GM12878 (cell line): ENCODE results near the gene ACTR2.

Experiments used
- CEBPB ChIP-seq, 2 experiments: fragments of 150-350 bp in 1 of 2; IDR thresholded peaks; 2 replicates each; pipeline ENCODE4 v1.6.1; 2012 to 2014; ENCODE audit warnings: low read depth in 2 of 2, low read length in 2 of 2, borderline replicate concordance in 1 of 2, inconsistent platforms in 1 of 2
- E4F1 ChIP-seq: fragments of 450-650 bp; IDR thresholded peaks from 2 replicates; pipeline ENCODE4 v1.6.1; 2018; ENCODE audit warnings: borderline replicate concordance, mild to moderate bottlenecking; ENCODE audit not compliant: partially characterized antibody
- EZH2 ChIP-seq: IDR thresholded peaks from 2 replicates; pipeline ENCODE4 v1.6.1; 2012; ENCODE audit warnings: low read depth, mild to moderate bottlenecking, control low read depth, inconsistent platforms, low read length, borderline replicate concordance; ENCODE audit not compliant: control insufficient read depth
- NRF1 ChIP-seq: conservative IDR thresholded peaks from 2 replicates; pipeline ENCODE4 v1.6.1; 2011; ENCODE audit warnings: mild to moderate bottlenecking, low read depth, low read length, improper control_type of control experiment
- POLR2AphosphoS5 ChIP-seq: IDR thresholded peaks from 2 replicates; pipeline ENCODE4 v1.6.1; 2011; ENCODE audit warnings: mild to moderate bottlenecking, low read length, inconsistent platforms
- SP1 ChIP-seq: IDR thresholded peaks from one replicate; pipeline ENCODE4 v1.6.1; 2011; ENCODE audit warnings: low read depth, low read length
- TBL1XR1 ChIP-seq: IDR thresholded peaks from 2 replicates; pipeline ENCODE4 v1.6.1; 2012; ENCODE audit warnings: low read depth, low read length, improper control_type of control experiment
- ZNF207 ChIP-seq: fragments of 450-650 bp; IDR thresholded peaks from 2 replicates; pipeline ENCODE4 v1.6.1; 2014; ENCODE audit warnings: antibody characterized with exemption, mild to moderate bottlenecking, borderline replicate concordance
- TF ChIP-seq, protein P1 (sequence below), 3 experiments: IDR thresholded peaks in 2 of 3; conservative IDR thresholded peaks in 1 of 3; 2 replicates each; pipeline ENCODE4 v1.5.1; 2011; ENCODE audit warnings: low read depth in 3 of 3, low read length in 3 of 3, mild to moderate bottlenecking in 3 of 3, control low read depth in 2 of 3, moderate library complexity in 2 of 3, inconsistent platforms in 1 of 3, mixed read lengths in 1 of 3; ENCODE audit not compliant: control insufficient read depth in 2 of 3, insufficient read depth in 1 of 3; ENCODE audit errors: extremely low read depth in 1 of 3

DNA sequence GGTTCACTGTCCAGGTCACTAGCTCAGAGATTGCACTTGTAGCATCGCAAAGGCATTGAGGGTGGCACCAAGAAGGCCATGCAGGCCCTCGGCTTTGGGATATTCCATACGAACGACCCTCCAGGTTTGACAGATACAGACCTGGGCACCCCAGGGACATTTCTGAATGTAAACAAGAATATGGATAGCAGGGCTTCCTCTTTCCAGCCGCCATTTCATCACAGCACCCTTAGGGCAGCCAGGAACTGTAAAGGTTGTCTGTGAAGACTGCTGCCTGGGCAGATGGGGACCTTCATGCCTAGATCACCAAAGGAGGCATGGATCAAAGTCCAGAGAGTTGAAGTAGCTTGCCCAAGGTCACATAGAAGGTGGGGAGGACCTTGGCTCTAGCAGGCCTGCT, 70.5 kb downstream of the ACTR2 start:
- TF ChIP-seq, protein P1, sequence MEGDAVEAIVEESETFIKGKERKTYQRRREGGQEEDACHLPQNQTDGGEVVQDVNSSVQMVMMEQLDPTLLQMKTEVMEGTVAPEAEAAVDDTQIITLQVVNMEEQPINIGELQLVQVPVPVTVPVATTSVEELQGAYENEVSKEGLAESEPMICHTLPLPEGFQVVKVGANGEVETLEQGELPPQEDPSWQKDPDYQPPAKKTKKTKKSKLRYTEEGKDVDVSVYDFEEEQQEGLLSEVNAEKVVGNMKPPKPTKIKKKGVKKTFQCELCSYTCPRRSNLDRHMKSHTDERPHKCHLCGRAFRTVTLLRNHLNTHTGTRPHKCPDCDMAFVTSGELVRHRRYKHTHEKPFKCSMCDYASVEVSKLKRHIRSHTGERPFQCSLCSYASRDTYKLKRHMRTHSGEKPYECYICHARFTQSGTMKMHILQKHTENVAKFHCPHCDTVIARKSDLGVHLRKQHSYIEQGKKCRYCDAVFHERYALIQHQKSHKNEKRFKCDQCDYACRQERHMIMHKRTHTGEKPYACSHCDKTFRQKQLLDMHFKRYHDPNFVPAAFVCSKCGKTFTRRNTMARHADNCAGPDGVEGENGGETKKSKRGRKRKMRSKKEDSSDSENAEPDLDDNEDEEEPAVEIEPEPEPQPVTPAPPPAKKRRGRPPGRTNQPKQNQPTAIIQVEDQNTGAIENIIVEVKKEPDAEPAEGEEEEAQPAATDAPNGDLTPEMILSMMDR (IDR thresholded peaks at IDR 0.05 in 2 of 3, conservative IDR thresholded peaks at IDR 0.05 in 1 of 3; ENCODE audit: control insufficient read depth in 2 of 3, extremely low read depth in 1 of 3, insufficient read depth in 1 of 3, low read depth in 3 of 3, low read length in 3 of 3), result no peak
- TF ChIP-seq EZH2, result no peak
- no peak for TF ChIP-seq SP1
- no peak for TF ChIP-seq CEBPB (IDR thresholded peaks at IDR 0.05; ENCODE audit: borderline replicate concordance in 1 of 2, low read depth in 2 of 2, low read length in 2 of 2)
- no peak for TF ChIP-seq NRF1
- TF ChIP-seq E4F1, result no peak
- no peak for TF ChIP-seq ZNF207
- TF ChIP-seq TBL1XR1, result no peak
- TF ChIP-seq POLR2AphosphoS5, result no peak
